Measurements from ENCODE around the gene CD99. TPM values are rescaled to one million over a fixed set of nuclear protein-coding genes. Genes with fewer than 3 reads are reported as not detected.

CD99 gene
- total and polyA plus RNA-seq, 2 donors (not counting 1 experiment from before 2014, with no cell fraction given), result 70.7 to 133 TPM

- H3K4me3 Mint-ChIP-seq, result peak overlapping the region; percentile 20
- peaks cover 90% of the 10 kb centered on the region for H4K20me1 ChIP-seq (ENCODE audit: control insufficient read depth, insufficient read depth, low read length, poor library complexity, severe bottlenecking)
- peaks cover 0 to 12% of the 10 kb centered on the region in 2 experiments for H3K36me3 ChIP-seq (replicated peaks in 1 of 2; ENCODE audit: control extremely low read depth in 1 of 2, control insufficient read depth in 1 of 2, extremely low read depth in 1 of 2, insufficient read depth in 2 of 2, low read length in 1 of 2)
- H2AFZ ChIP-seq (ENCODE audit: insufficient read depth, low read depth, low read length, poor library complexity, severe bottlenecking), result no peak overlapping the region
- H3K27me3 ChIP-seq (replicated peaks in 1 of 4; ENCODE audit: control extremely low read depth in 1 of 4, control insufficient read depth in 3 of 4, insufficient read depth in 4 of 4, low read length in 3 of 4), result no peaks in the 10 kb centered on the region
- H3K4me3 ChIP-seq (ENCODE audit: control extremely low read depth in 1 of 5, extremely low read depth in 1 of 5, insufficient read depth in 1 of 5, low read depth in 2 of 5, low read length in 4 of 5), result no peak overlapping the region
- H3K9me3 ChIP-seq (ENCODE audit: control extremely low read depth in 1 of 3, control insufficient read depth in 2 of 3, insufficient read depth in 1 of 3, low read length in 2 of 3), result no peaks in the 10 kb centered on the region
- H3K9me3 Mint-ChIP-seq (ENCODE audit: insufficient read depth), result no peaks in the 10 kb centered on the region
- intact Hi-C loops (cut with micrococcal nuclease), result no loop called here
- no peak overlapping the region for H3K27ac ChIP-seq (ENCODE audit: low read length in 2 of 2)
- H3K4me1 Mint-ChIP-seq, result peaks cover 84% of the 10 kb centered on the region
- ATAC-seq (ENCODE audit: low read depth) (no peak), DNase-seq (no peak)
- no peak overlapping the region for H3K27ac Mint-ChIP-seq
- ChIA-PET POLR2A (no interaction called here), CTCF (no interaction called here)
- TF ChIP-seq EZH2 (IDR thresholded peaks at IDR 0.05; ENCODE audit: borderline replicate concordance, insufficient read depth, low read depth, low read length, poor library complexity, severe bottlenecking) (no peak), CTCF (IDR thresholded peaks at IDR 0.05) (no peak)
- H3K4me2 ChIP-seq (replicated peaks; ENCODE audit: low read depth, low read length, poor library complexity, severe bottlenecking), result no peak overlapping the region
- H3K4me1 ChIP-seq (ENCODE audit: control insufficient read depth in 2 of 2, insufficient read depth in 2 of 2, low read length in 2 of 2), result peaks cover 49 to 67% of the 10 kb centered on the region in 2 donors
- no peak overlapping the region for H3K9ac ChIP-seq (ENCODE audit: low read length)
- peaks cover 92% of the 10 kb centered on the region for H3K79me2 ChIP-seq (ENCODE audit: control insufficient read depth, insufficient read depth, low read length)
- 98% methylated on average over 4 of the region's 4 CpGs for WGBS (ENCODE audit: insufficient coverage)
- no peaks in the 10 kb centered on the region for H3K27me3 Mint-ChIP-seq
These were observed 8.9 kb downstream of the CD99 start for GRCh38 chrX:2699959-2700358.

- 99% methylated on average over 9 of the region's 9 CpGs for WGBS (ENCODE audit: insufficient coverage)
- Mint-ChIP-seq H3K4me3 (peak overlapping the region; percentile 72), H3K27ac (peak overlapping the region; percentile 79), H3K9me3 (ENCODE audit: insufficient read depth) (no peaks in the 10 kb centered on the region), H3K4me1 (peaks cover 85% of the 10 kb centered on the region), H3K27me3 (no peaks in the 10 kb centered on the region)
- no peak for TF ChIP-seq CTCF (IDR thresholded peaks at IDR 0.05)
- no peak for TF ChIP-seq EZH2 (IDR thresholded peaks at IDR 0.05; ENCODE audit: borderline replicate concordance, insufficient read depth, low read depth, low read length, poor library complexity, severe bottlenecking)
- Histone ChIP-seq H3K9me3 (ENCODE audit: control extremely low read depth in 1 of 3, control insufficient read depth in 2 of 3, insufficient read depth in 1 of 3, low read length in 2 of 3) (no peaks in the 10 kb centered on the region), H4K20me1 (ENCODE audit: control insufficient read depth, insufficient read depth, low read length, poor library complexity, severe bottlenecking) (peaks cover 90% of the 10 kb centered on the region), H3K4me3 (ENCODE audit: control extremely low read depth in 1 of 5, extremely low read depth in 1 of 5, insufficient read depth in 1 of 5, low read depth in 2 of 5, low read length in 4 of 5) (no peak overlapping the region), H3K27ac (ENCODE audit: low read length in 2 of 2) (no peak overlapping the region), H3K27me3 (replicated peaks in 1 of 4; ENCODE audit: control extremely low read depth in 1 of 4, control insufficient read depth in 3 of 4, insufficient read depth in 4 of 4, low read length in 3 of 4) (no peaks in the 10 kb centered on the region), H2AFZ (ENCODE audit: insufficient read depth, low read depth, low read length, poor library complexity, severe bottlenecking) (no peak overlapping the region), H3K36me3 (replicated peaks in 1 of 2; ENCODE audit: control extremely low read depth in 1 of 2, control insufficient read depth in 1 of 2, extremely low read depth in 1 of 2, insufficient read depth in 2 of 2, low read length in 1 of 2) (peaks cover 0 to 12% of the 10 kb centered on the region in 2 experiments), H3K4me1 (ENCODE audit: control insufficient read depth in 2 of 2, insufficient read depth in 2 of 2, low read length in 2 of 2) (peaks cover 49 to 69% of the 10 kb centered on the region in 2 donors), H3K9ac (ENCODE audit: low read length) (peak overlapping the region; percentile 3), H3K4me2 (replicated peaks; ENCODE audit: low read depth, low read length, poor library complexity, severe bottlenecking) (peak overlapping the region; percentile 44), H3K79me2 (ENCODE audit: control insufficient read depth, insufficient read depth, low read length) (peaks cover 92% of the 10 kb centered on the region)
- ChIA-PET CTCF (no interaction called here), POLR2A (no interaction called here)
- intact Hi-C loops (cut with micrococcal nuclease), result no loop called here
- ATAC-seq (ENCODE audit: low read depth) (no peak), DNase-seq (no peak)
These were observed 9.6 kb downstream of the CD99 start for GRCh38 chrX:2700405-2701320.

Measured in B cell (primary cell).